ENCODE results near the gene EVI5L. TPM values are rescaled to one million over a fixed set of nuclear protein-coding genes. Genes with fewer than 3 reads are reported as not detected.

The EVI5L gene
- total and polyA plus RNA-seq, 2 of the 8 experiments (the other 6 are each of a cell fraction or from before 2014, with no cell fraction given): 7.2 to 11.0 TPM

GRCh38 chr19:7905268-7905667, 75.2 kb downstream of the EVI5L start:
- no peaks in the 10 kb centered on the region for H3K9me3 ChIP-seq (ENCODE audit: insufficient read depth in 2 of 2, low read depth in 1 of 2, low read length in 1 of 2)
- no peak overlapping the region for H3K27ac ChIP-seq (ENCODE audit: low read depth, low read length)
- peak overlapping the region in 1 of 4 experiments; percentile 86; a peak in 3 of 8 replicates for H3K4me3 ChIP-seq (ENCODE audit: extremely low read depth in 1 of 4, insufficient read depth in 2 of 4, low read depth in 3 of 4, low read length in 4 of 4)
- H4K91ac ChIP-seq (replicated peaks; ENCODE audit: insufficient read length, low read length): no peak overlapping the region
- CTCF ChIA-PET (ENCODE audit: partially characterized antibody): no interaction called here
- no peak overlapping the region for H3K18ac ChIP-seq (ENCODE audit: extremely low read depth, low read length)
- no peak overlapping the region for H2BK120ac ChIP-seq (replicated peaks; ENCODE audit: low read depth, low read length)
- H3K4me2 ChIP-seq (ENCODE audit: insufficient read depth in 1 of 2, low read depth in 2 of 2, low read length in 2 of 2): peak overlapping the region in 1 of 2 experiments; percentile 90; a peak in 1 of 4 replicates
- H2BK20ac ChIP-seq (ENCODE audit: low read length): no peak overlapping the region
- H4K5ac ChIP-seq (ENCODE audit: insufficient read length, low read depth, low read length): no peak overlapping the region
- H3K4me1 ChIP-seq (replicated peaks in 1 of 4; ENCODE audit: control insufficient read depth in 3 of 4, insufficient read depth in 4 of 4, low read length in 3 of 4): peaks cover 0 to 13% (median 7%) of the 10 kb centered on the region in 4 experiments; a peak in 5 of 7 replicates
- H4K20me1 ChIP-seq (replicated peaks in 1 of 2; ENCODE audit: control insufficient read depth in 1 of 2, insufficient read depth in 2 of 2, low read length in 2 of 2): peaks cover 3 to 17% of the 10 kb centered on the region in 2 experiments
- H3K23ac ChIP-seq (ENCODE audit: insufficient read length): no peak overlapping the region
- no peak overlapping the region for H2BK5ac ChIP-seq (ENCODE audit: low read depth, low read length)
- FAIRE-seq (no peak), DNase-seq (ENCODE audit: low read depth in 1 of 2, low spot score in 2 of 2) (no peak)
- peaks cover 0 to 22% of the 10 kb centered on the region in 2 experiments; a peak in 2 of 4 replicates for H3K79me2 ChIP-seq (ENCODE audit: control insufficient read depth in 1 of 2, insufficient read depth in 2 of 2, low read length in 2 of 2)
- no peak overlapping the region for H2BK12ac ChIP-seq (ENCODE audit: low read depth, low read length)
- no peak overlapping the region for H3K56ac ChIP-seq (replicated peaks; ENCODE audit: insufficient read length, low read depth, low read length)
- no peak overlapping the region for H2AK5ac ChIP-seq (ENCODE audit: low read depth, low read length)
- H3K36me3 ChIP-seq (ENCODE audit: control insufficient read depth in 2 of 4, insufficient read depth in 4 of 4, low read length in 3 of 4): peaks cover 0 to 5% (median 2%) of the 10 kb centered on the region in 4 experiments; a peak in 4 of 8 replicates
- no peaks in the 10 kb centered on the region for H3K27me3 ChIP-seq (replicated peaks in 1 of 4; ENCODE audit: control insufficient read depth in 3 of 4, extremely low read depth in 1 of 4, insufficient read depth in 3 of 4, low read length in 3 of 4)
- WGBS, 2 experiments (ENCODE audit: extremely low coverage in 1 of 2, insufficient coverage in 1 of 2, insufficient read length in 1 of 2, insufficient replicate concordance in 2 of 2, low coverage in 1 of 2, low lambda C conversion rate in 2 of 2, missing lambda C conversion rate in 1 of 2): 80% methylated on average over 10 of the region's 10 CpGs; no CpG with 5 or more reads in 1 of the 2 experiments
- H3K79me1 ChIP-seq (ENCODE audit: low read depth, low read length): peaks cover 11% of the 10 kb centered on the region
- no peak overlapping the region for H2AFZ ChIP-seq (ENCODE audit: low read length)
- peaks cover 13% of the 10 kb centered on the region for H3K23me2 ChIP-seq (ENCODE audit: low read depth, low read length)
- H2BK15ac ChIP-seq (ENCODE audit: low read length): no peak overlapping the region
- no peak overlapping the region for H3K9ac ChIP-seq (replicated peaks in 1 of 4; ENCODE audit: extremely low read depth in 1 of 4, low read depth in 3 of 4, low read length in 3 of 4)
- no peak overlapping the region for H4K8ac ChIP-seq (ENCODE audit: extremely low read depth, insufficient read depth, low read length)
- H3K4ac ChIP-seq (replicated peaks; ENCODE audit: insufficient read length, low read depth, low read length): no peak overlapping the region
- POLR2A ChIA-PET (ENCODE audit: partially characterized antibody): no interaction called here
- no peak overlapping the region for H3K14ac ChIP-seq (ENCODE audit: insufficient read length)
- TF ChIP-seq ZNF274 (IDR thresholded peaks at IDR 0.05; ENCODE audit: borderline replicate concordance, extremely low read depth, low read length): no peak
- TF ChIP-seq HDAC6 (IDR thresholded peaks at IDR 0.05; ENCODE audit: low read depth, low read length): no peak
- no peak for TF ChIP-seq ATF2 (IDR thresholded peaks at IDR 0.05; ENCODE audit: low read length)
- TF ChIP-seq CHD2 (IDR thresholded peaks at IDR 0.05; ENCODE audit: low read length): no peak
- no peak for TF ChIP-seq RFX5 (IDR thresholded peaks at IDR 0.05; ENCODE audit: borderline replicate concordance, low read depth, low read length)
- TF ChIP-seq POLR2A (IDR thresholded peaks at IDR 0.05; ENCODE audit: control extremely low read depth in 1 of 2, low read depth in 2 of 2, low read length in 2 of 2): no peak
- TF ChIP-seq TEAD4 (IDR thresholded peaks at IDR 0.05; ENCODE audit: low read depth, low read length): no peak
- no peak for TF ChIP-seq SP1 (IDR thresholded peaks at IDR 0.05; ENCODE audit: low read depth, low read length)
- no peak for TF ChIP-seq POU5F1 (IDR thresholded peaks at IDR 0.05; ENCODE audit: low read depth, low read length)
- no peak for TF ChIP-seq BCL11A (IDR thresholded peaks at IDR 0.05; ENCODE audit: low read depth in 2 of 2, low read length in 2 of 2)
- TF ChIP-seq BACH1 (IDR thresholded peaks at IDR 0.05; ENCODE audit: low read length): no peak
- no peak for TF ChIP-seq KDM1A (IDR thresholded peaks at IDR 0.05; ENCODE audit: borderline replicate concordance, low read length)
- TF ChIP-seq YY1 (IDR thresholded peaks at IDR 0.05; ENCODE audit: low read depth, low read length): no peak
- no peak for TF ChIP-seq EGR1 (IDR thresholded peaks at IDR 0.05; ENCODE audit: borderline replicate concordance, low read depth, low read length)
- no peak for TF ChIP-seq JUN (IDR thresholded peaks at IDR 0.05; ENCODE audit: low read depth, low read length)
